ENCODE data around the gene OPN1SW.

GRCh38 chr7:128793181-128793547, 17.6 kb upstream of the OPN1SW start:
- TF ChIP-seq CTCF (IDR thresholded peaks at IDR 0.05) (no peak), ZFX (IDR thresholded peaks at IDR 0.05; ENCODE audit: borderline replicate concordance) (no peak)

Measured in 22Rv1 (cell line).